NT2/D1 (cell line): ENCODE data around the gene RUVBL2.
"Not testable (repeated sequence)": the region's sequence is repeated elsewhere in the genome, so short reads cannot be mapped to it uniquely, and the experiment has no call there.

ENCODE experiments used
- SUZ12 ChIP-seq: IDR thresholded peaks from 2 replicates; pipeline ENCODE4 v1.6.1; 2011; ENCODE audit not compliant: insufficient read length, insufficient read depth; ENCODE audit errors: extremely low read depth
- YY1 ChIP-seq: IDR thresholded peaks from 2 replicates; pipeline ENCODE4 v1.6.1; 2011; ENCODE audit not compliant: insufficient read length, insufficient read depth
- ZNF274 ChIP-seq: IDR thresholded peaks from 2 replicates; pipeline ENCODE4 v1.6.1; 2011; ENCODE audit warnings: mild to moderate bottlenecking, low read depth, low read length

GRCh38 chr19:49025088-49025487 lies 31.4 kb downstream of the RUVBL2 start:
- TF ChIP-seq SUZ12, ZNF274, YY1: not testable (repeated sequence)
